Measurements from ENCODE around the gene MFSD1.

MFSD1 gene

DNA sequence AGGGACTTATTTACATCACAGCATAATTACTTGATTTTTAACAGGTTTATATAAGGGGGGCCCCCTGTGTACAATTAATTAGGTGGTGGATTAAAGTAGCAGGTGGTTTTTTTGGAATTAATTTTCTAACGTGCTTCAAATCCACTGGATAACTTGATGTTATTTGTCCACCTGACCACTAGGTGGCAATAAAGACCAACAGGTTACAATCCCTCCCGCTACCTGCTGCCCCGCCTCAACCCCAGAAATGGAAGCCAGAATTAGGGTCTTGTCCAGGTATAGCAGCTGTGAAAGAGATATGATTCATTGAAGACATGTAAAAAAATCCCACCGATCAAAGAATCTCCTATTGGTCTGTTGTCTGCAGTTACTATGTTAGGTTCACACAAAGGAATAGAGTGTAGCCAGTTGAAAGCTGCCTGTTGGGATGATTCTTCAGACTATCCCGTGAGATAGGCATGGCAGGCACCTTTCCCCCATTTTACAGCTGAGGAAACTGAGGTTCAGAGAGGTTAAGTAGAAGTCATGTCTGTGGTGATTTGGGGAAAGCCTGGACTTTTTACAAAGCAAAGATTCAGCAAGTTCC lies 44.0 kb downstream of the MFSD1 start:
- Histone ChIP-seq H3K36me3 (ENCODE audit: control insufficient read depth, insufficient read depth, low read length) (no peaks in the 10 kb centered on the region), H3K4me3 (replicated peaks; ENCODE audit: low read depth, low read length) (no peak overlapping the region), H3K27me3 (replicated peaks; ENCODE audit: control insufficient read depth, insufficient read depth, low read length) (no peaks in the 10 kb centered on the region)
- DNase-seq (ENCODE audit: extremely low read depth, insufficient read length) = no peak
- TF ChIP-seq, protein P1, sequence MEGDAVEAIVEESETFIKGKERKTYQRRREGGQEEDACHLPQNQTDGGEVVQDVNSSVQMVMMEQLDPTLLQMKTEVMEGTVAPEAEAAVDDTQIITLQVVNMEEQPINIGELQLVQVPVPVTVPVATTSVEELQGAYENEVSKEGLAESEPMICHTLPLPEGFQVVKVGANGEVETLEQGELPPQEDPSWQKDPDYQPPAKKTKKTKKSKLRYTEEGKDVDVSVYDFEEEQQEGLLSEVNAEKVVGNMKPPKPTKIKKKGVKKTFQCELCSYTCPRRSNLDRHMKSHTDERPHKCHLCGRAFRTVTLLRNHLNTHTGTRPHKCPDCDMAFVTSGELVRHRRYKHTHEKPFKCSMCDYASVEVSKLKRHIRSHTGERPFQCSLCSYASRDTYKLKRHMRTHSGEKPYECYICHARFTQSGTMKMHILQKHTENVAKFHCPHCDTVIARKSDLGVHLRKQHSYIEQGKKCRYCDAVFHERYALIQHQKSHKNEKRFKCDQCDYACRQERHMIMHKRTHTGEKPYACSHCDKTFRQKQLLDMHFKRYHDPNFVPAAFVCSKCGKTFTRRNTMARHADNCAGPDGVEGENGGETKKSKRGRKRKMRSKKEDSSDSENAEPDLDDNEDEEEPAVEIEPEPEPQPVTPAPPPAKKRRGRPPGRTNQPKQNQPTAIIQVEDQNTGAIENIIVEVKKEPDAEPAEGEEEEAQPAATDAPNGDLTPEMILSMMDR (IDR thresholded peaks at IDR 0.05; ENCODE audit: insufficient read depth, low read length, poor library complexity, severe bottlenecking) = peak; percentile 62

DNA sequence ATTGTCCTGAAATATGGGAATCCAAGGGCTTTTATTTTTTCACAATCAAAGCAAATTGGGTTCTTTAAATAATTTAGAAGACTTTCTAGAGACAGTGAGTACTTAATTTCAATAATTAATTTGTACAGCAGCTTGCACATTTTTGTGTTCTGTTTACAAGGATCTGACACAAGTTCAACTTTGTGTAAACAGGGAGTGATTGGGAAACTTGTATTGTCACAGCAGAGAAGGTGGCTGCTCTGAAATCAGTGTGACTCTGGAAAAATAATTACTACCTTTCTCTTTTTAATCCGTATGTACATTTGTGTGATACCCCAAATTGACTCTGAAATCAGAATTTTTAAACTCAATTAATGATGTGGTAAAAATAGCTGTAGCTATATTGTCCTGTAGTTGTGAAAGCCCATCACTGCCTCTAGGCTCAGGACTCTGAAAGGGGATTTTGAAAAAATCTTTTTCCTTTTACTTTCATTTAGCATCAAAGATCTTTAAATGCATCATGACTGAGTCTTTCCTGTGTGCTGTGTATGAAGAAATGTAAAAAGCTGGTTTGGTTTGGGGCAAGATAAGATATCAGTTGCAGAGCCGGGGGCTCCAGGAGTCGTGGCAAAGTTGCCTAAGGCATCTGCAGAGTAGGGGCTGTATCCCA lies 45.1 kb downstream of the MFSD1 start:
- TF ChIP-seq, protein P1 (IDR thresholded peaks at IDR 0.05; ENCODE audit: insufficient read depth, low read length, poor library complexity, severe bottlenecking) = no peak
- no peak overlapping the region; the same call in 1 of the 2 replicates for H3K4me3 ChIP-seq (replicated peaks; ENCODE audit: low read depth, low read length)
- DNase-seq (ENCODE audit: extremely low read depth, insufficient read length) = peak; percentile 20

GRCh38 chr3:158847452-158847821 lies 45.6 kb downstream of the MFSD1 start:
- no peak overlapping the region; the same call in 1 of the 2 replicates for H3K4me3 ChIP-seq (replicated peaks; ENCODE audit: low read depth, low read length)
- peak; percentile 17 for DNase-seq (ENCODE audit: extremely low read depth, insufficient read length)
- TF ChIP-seq, protein P1 (IDR thresholded peaks at IDR 0.05; ENCODE audit: insufficient read depth, low read length, poor library complexity, severe bottlenecking) = no peak
- no peaks in the 10 kb centered on the region for H3K36me3 ChIP-seq (ENCODE audit: control insufficient read depth, insufficient read depth, low read length)
- no peaks in the 10 kb centered on the region for H3K27me3 ChIP-seq (replicated peaks; ENCODE audit: control insufficient read depth, insufficient read depth, low read length)

More for the DNA sequence above, 45.1 kb downstream of the MFSD1 start:
- Histone ChIP-seq H3K36me3 (ENCODE audit: control insufficient read depth, insufficient read depth, low read length) (no peaks in the 10 kb centered on the region), H3K27me3 (replicated peaks; ENCODE audit: control insufficient read depth, insufficient read depth, low read length) (no peaks in the 10 kb centered on the region)

DNA sequence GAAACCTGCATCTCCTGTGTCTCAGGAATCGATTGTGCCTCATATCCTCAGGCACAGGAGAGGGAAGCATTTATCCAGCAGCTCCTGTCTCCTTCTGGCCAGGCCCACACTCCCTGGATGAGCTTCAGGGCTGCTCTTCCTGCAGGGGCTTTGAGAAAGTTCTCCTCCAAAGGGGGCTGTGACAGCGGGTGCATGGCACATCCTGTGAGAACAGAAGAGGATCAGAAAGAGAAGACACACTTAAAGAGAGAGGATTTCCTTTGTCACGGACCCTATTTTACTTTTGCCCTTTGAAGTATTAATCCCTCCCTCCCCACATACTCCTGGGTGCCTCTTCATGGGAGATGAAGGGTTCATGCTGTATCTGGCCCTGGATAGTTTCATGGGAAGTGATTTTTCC lies 46.0 kb downstream of the MFSD1 start:
- TF ChIP-seq, protein P1 (IDR thresholded peaks at IDR 0.05; ENCODE audit: insufficient read depth, low read length, poor library complexity, severe bottlenecking) = no peak
- H3K27me3 ChIP-seq (replicated peaks; ENCODE audit: control insufficient read depth, insufficient read depth, low read length) = no peaks in the 10 kb centered on the region
- DNase-seq (ENCODE audit: extremely low read depth, insufficient read length) = no peak
- no peak overlapping the region for H3K4me3 ChIP-seq (replicated peaks; ENCODE audit: low read depth, low read length)
- no peaks in the 10 kb centered on the region for H3K36me3 ChIP-seq (ENCODE audit: control insufficient read depth, insufficient read depth, low read length)

GRCh38 chr3:158849757-158850156 lies 47.9 kb downstream of the MFSD1 start:
- TF ChIP-seq, protein P1 (IDR thresholded peaks at IDR 0.05; ENCODE audit: insufficient read depth, low read length, poor library complexity, severe bottlenecking) = no peak
- Histone ChIP-seq H3K36me3 (ENCODE audit: control insufficient read depth, insufficient read depth, low read length) (no peaks in the 10 kb centered on the region), H3K27me3 (replicated peaks; ENCODE audit: control insufficient read depth, insufficient read depth, low read length) (no peaks in the 10 kb centered on the region), H3K4me3 (replicated peaks; ENCODE audit: low read depth, low read length) (no peak overlapping the region)
- DNase-seq (ENCODE audit: extremely low read depth, insufficient read length) = no peak
